Measurements from ENCODE around the gene CAMK4.
"Not testable (repeated sequence)": the region's sequence is repeated elsewhere in the genome, so short reads cannot be mapped to it uniquely, and the experiment has no call there.

CAMK4 gene

GRCh38 chr5:111229871-111230810 is 6.0 kb downstream of the CAMK4 start:
- DNase-seq = no peak

GRCh38 chr5:111231119-111231518 is 6.9 kb downstream of the CAMK4 start:
- DNase-seq = no peak

- peak; percentile 46 for DNase-seq
Measured at GRCh38 chr5:111232311-111233051, 8.3 kb downstream of the CAMK4 start.

GRCh38 chr5:111233052-111233374 is 8.8 kb downstream of the CAMK4 start:
- no peak for DNase-seq

- no peak for DNase-seq
Measured at GRCh38 chr5:111234125-111234524, 9.9 kb downstream of the CAMK4 start.

GRCh38 chr5:111235635-111236034 is 11.5 kb downstream of the CAMK4 start:
- DNase-seq = no peak

GRCh38 chr5:111236348-111236747 is 12.2 kb downstream of the CAMK4 start:
- no peak for DNase-seq

GRCh38 chr5:111236995-111237394 is 12.8 kb downstream of the CAMK4 start:
- no peak for DNase-seq

- no peak for DNase-seq
Measured at GRCh38 chr5:111237470-111237869, 13.3 kb downstream of the CAMK4 start.

GRCh38 chr5:111238431-111239225 is 14.4 kb downstream of the CAMK4 start:
- no peak for DNase-seq

- no peak for DNase-seq
Measured at GRCh38 chr5:111241696-111242095, 17.5 kb downstream of the CAMK4 start.

- no peak for DNase-seq
Measured at GRCh38 chr5:111242606-111243005, 18.4 kb downstream of the CAMK4 start.

GRCh38 chr5:111243318-111243717 is 19.1 kb downstream of the CAMK4 start:
- DNase-seq = no peak

- DNase-seq = no peak
Measured at GRCh38 chr5:111245654-111246053, 21.5 kb downstream of the CAMK4 start.

GRCh38 chr5:111246459-111246858 is 22.3 kb downstream of the CAMK4 start:
- no peak for DNase-seq

GRCh38 chr5:111248571-111248970 is 24.4 kb downstream of the CAMK4 start:
- DNase-seq = no peak

- no peak for DNase-seq
Measured at GRCh38 chr5:111251921-111252320, 27.7 kb downstream of the CAMK4 start.

- no peak for DNase-seq
Measured at GRCh38 chr5:111252799-111253545, 28.8 kb downstream of the CAMK4 start.

- DNase-seq = peak; percentile 53
Measured at GRCh38 chr5:111254613-111255012, 30.4 kb downstream of the CAMK4 start.

GRCh38 chr5:111255169-111255568 is 31.0 kb downstream of the CAMK4 start:
- DNase-seq = no peak

GRCh38 chr5:111256128-111256527 is 31.9 kb downstream of the CAMK4 start:
- no peak for DNase-seq

- not testable (repeated sequence) for DNase-seq
Measured at GRCh38 chr5:111257610-111258009, 33.4 kb downstream of the CAMK4 start.

- no peak for DNase-seq
Measured at GRCh38 chr5:111259636-111260035, 35.5 kb downstream of the CAMK4 start.
